Stomach (tissue), 9 donors: ENCODE measurements around the gene ZBED4. TPM values are rescaled to one million over a fixed set of nuclear protein-coding genes. Genes with fewer than 3 reads are reported as not detected.

Source experiments
- DNase-seq, 2 donors: peaks; one replicate each; pipeline versions ENCODE4 v3.0.0 to v3.0.0-alpha.2; 2013 to 2019
- H3K27ac ChIP-seq, 5 donors: fragments of 200-600 bp in 4 of 5; sonication (generic) in 4 of 5; one replicate each; pipeline ENCODE4 v1.5.1; 2013 to 2019; ENCODE audit warnings: mild to moderate bottlenecking in 1 of 5, moderate library complexity in 1 of 5
- H3K27me3 ChIP-seq, 3 donors: fragments of 200-600 bp; sonication (generic); one replicate each; pipeline ENCODE4 v1.5.1; 2017 to 2019; ENCODE audit warnings: mixed run types in 1 of 3
- H3K36me3 ChIP-seq, 4 donors: fragments of 200-600 bp; sonication (generic); 1 replicate in 3 of 4; 2 replicates in 1 of 4; pipeline ENCODE4 v1.5.1; 2016 to 2019
- H3K4me1 ChIP-seq, 4 donors: fragments of 200-600 bp; sonication (generic); one replicate each; pipeline ENCODE4 v1.5.1; 2016 to 2019
- H3K4me3 ChIP-seq, 4 donors: fragments of 200-600 bp; sonication (generic) in 3 of 4; one replicate each; pipeline ENCODE4 v1.5.1; 2016 to 2019; ENCODE audit warnings: mild to moderate bottlenecking in 1 of 4
- H3K9me3 ChIP-seq, 4 donors: fragments of 200-600 bp; sonication (generic); one replicate each; pipeline ENCODE4 v1.5.1; 2016 to 2019
- CTCF ChIP-seq, 7 experiments: fragments of 450-650 bp in 4 of 7; fragments of 200-600 bp in 3 of 7; sonication (generic) in 3 of 7; IDR thresholded peaks; one replicate each; pipeline ENCODE4 v1.5.1; 2016 to 2019; ENCODE audit warnings: antibody characterized with exemption in 7 of 7, control low read depth in 2 of 7, mild to moderate bottlenecking in 1 of 7
- EP300 ChIP-seq: sonication (generic); formaldehyde crosslinking; IDR thresholded peaks from one replicate; pipeline ENCODE4 v1.6.1; 2017; ENCODE audit warnings: antibody characterized with exemption
- POLR2A ChIP-seq, 4 donors: fragments of 450-650 bp; IDR thresholded peaks; one replicate each; pipeline ENCODE4 v1.6.1; 2016; ENCODE audit warnings: antibody characterized with exemption in 4 of 4, control low read depth in 2 of 4, mild to moderate bottlenecking in 1 of 4, moderate library complexity in 1 of 4
- POLR2AphosphoS5 ChIP-seq, 3 donors: sonication (generic); formaldehyde crosslinking; IDR thresholded peaks; one replicate each; pipeline ENCODE4 v1.6.1; 2016; ENCODE audit warnings: antibody characterized with exemption in 3 of 3
- WGBS, 5 donors: extraction: QIAGEN DNeasy Blood & Tissue Kit in 3 of 5; methylation state at CpG; one replicate each; pipeline versions ENCODE4 v1.1.5 to v1.1.7; 2013 to 2018; 5-methylcytosine and 5-hydroxymethylcytosine counted together
- intact Hi-C: fragments of 100-400 bp; cut with DNase I; formaldehyde crosslinking; loops from one replicate; pipeline ENCODE4 v1.15.1; 2023; ENCODE audit warnings: low total_unique reads
- polyA plus RNA-seq, 3 donors: library from polyadenylated mRNA; stranded (reverse); fragments of 200-250 nt; gene quantifications; one replicate each; pipeline ENCODE4 v1.2.3, GENCODE V29; 2013
- total RNA-seq, 5 donors: library from RNA; depleted of rRNA; stranded (reverse); fragments of >200 nt; gene quantifications; one replicate each; pipeline versions ENCODE4 v1.1.0 to v1.2.3, GENCODE V29; 2014 to 2016
- donor health status: healthy with polysubstance abuse.
- donor health status: Bipolar disorder and iron deficiency.
- donor health status: healthy.

The ZBED4 gene
- total and polyA plus RNA-seq, 8 donors: 2.2 to 31.7 (median 12.2) TPM

DNA sequence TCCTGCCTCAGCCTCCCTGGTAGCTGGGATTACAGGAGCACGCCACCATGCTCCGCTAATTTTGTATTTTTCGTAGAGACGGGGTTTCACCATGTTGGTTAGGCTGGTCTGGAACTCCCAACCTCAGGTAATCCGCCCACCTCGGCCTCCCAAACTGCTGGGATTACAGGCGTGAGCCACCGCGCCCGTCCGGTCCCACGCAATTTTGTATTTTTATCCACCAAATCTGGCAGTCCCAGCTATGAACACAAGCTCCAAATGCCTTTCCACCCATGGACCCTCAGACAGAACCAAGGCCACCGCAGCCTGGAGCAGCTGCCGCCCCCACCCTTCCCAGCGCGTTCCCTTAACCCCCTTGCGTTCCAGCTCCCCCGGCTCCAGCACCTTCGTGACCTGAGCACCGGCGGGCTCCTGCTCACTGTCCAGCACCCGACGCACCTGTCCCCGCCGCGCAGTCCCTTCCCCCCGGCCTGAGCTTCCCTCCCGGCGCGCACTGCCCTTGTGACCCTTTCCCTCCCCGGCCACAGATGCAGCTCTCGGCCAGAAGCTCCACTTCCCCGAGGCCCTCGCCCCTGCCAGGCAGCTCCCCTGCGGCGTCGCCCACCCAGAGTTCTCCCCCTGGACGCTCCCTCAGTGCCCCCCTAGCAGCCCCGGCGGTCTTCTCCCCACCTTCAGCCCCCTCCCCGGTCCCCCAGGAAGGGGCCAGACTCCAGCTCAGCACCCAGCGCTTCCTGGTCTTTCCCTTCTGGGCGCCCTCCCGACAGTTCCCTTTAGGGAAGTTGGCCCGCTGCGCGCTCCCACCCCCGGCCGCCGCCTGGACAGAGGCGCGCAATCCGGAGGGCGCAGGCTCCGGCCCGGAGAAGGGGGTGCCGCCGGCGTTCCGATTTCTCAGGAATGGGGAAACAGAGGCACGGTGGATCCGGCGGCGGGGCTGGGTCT lies 5.6 kb upstream of the ZBED4 start:
- peak overlapping the region in 2 of 5 donors; percentile 1 to 40 for H3K27ac ChIP-seq
- intact Hi-C loops: no loop called here
- WGBS, 5 donors: 20 to 35% (median 25%) methylated on average over 41 to 64 of the region's 64 CpGs

DNA sequence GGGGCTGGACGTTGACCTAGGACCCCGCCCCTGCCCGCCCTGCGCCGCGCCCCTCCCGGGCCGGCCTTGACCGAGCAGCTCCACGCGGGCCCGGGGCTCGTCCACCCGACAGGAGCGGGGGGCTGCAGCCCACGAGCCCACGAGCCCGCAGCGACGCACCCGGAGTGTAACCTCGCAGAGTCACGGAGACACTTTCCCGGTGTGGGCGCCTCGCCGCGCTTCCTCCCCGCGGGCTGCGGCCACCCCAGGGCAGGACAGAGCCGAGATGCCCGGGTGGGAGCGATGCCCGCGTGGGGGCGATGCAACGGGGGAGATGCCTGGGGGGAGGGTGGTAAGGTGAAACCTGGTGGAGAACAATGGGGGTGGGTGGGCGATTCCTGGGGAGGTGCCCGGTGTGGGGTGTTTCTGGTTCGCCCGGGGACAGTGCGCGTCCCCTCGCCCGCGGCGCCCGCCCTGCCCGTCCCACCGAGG lies 4.9 kb upstream of the ZBED4 start:
- H3K27me3 ChIP-seq: peaks cover 17 to 53% (median 33%) of the 10 kb centered on the region in 3 donors
- H3K27ac ChIP-seq: peak overlapping the region in 2 of 5 donors; percentile 1 to 40
- 0 to 3% (median 2%) methylated on average over 24 to 51 of the region's 51 CpGs for WGBS, 5 donors
- TF ChIP-seq CTCF (IDR thresholded peaks at IDR 0.05) (no peak), POLR2A (IDR thresholded peaks at IDR 0.05) (no peak), EP300 (no peak), POLR2AphosphoS5 (IDR thresholded peaks at IDR 0.05) (no peak)
- peak overlapping the region; percentile 36 to 72 (median 52) for H3K4me3 ChIP-seq
- no peaks in the 10 kb centered on the region for H3K9me3 ChIP-seq
- intact Hi-C loops: no loop called here
- DNase-seq: no peak
- H3K36me3 ChIP-seq: no peaks in the 10 kb centered on the region
- H3K4me1 ChIP-seq: peaks cover 20 to 37% (median 34%) of the 10 kb centered on the region in 4 donors

More for the DNA sequence above, 5.6 kb upstream of the ZBED4 start:
- H3K27me3 ChIP-seq: peaks cover 17 to 53% (median 33%) of the 10 kb centered on the region in 3 donors
- H3K4me3 ChIP-seq: peak overlapping the region; percentile 36 to 72 (median 52)
- no peak for TF ChIP-seq POLR2A (IDR thresholded peaks at IDR 0.05)
- no peak for TF ChIP-seq CTCF (IDR thresholded peaks at IDR 0.05)
- no peak for TF ChIP-seq EP300
- no peak for TF ChIP-seq POLR2AphosphoS5 (IDR thresholded peaks at IDR 0.05)
- H3K36me3 ChIP-seq: no peaks in the 10 kb centered on the region
- H3K4me1 ChIP-seq: peaks cover 20 to 37% (median 33%) of the 10 kb centered on the region in 4 donors
- H3K9me3 ChIP-seq: no peaks in the 10 kb centered on the region
- DNase-seq: peak in 1 of 2 donors; percentile 65

- H3K27me3 ChIP-seq: peaks cover 17 to 53% (median 33%) of the 10 kb centered on the region in 3 donors
- H3K9me3 ChIP-seq: no peaks in the 10 kb centered on the region
- intact Hi-C loops: no loop called here
- 3 to 9% (median 4%) methylated on average over 22 to 89 of the region's 89 CpGs for WGBS, 5 donors
- H3K4me3 ChIP-seq: peak overlapping the region; percentile 36 to 72 (median 52)
- H3K27ac ChIP-seq: no peak overlapping the region
- peak in 1 of 2 donors; percentile 43 for DNase-seq
- H3K36me3 ChIP-seq: no peaks in the 10 kb centered on the region
- no peak for TF ChIP-seq POLR2AphosphoS5 (IDR thresholded peaks at IDR 0.05)
- no peak for TF ChIP-seq POLR2A (IDR thresholded peaks at IDR 0.05)
- no peak for TF ChIP-seq EP300
- no peak for TF ChIP-seq CTCF (IDR thresholded peaks at IDR 0.05)
- H3K4me1 ChIP-seq: peaks cover 20 to 39% (median 35%) of the 10 kb centered on the region in 4 donors
These were observed 4.3 kb upstream of the ZBED4 start for GRCh38 chr22:49849161-49850020.
